ENCODE measurements around the gene MXD1. TPM values are rescaled to one million over a fixed set of nuclear protein-coding genes. Genes with fewer than 3 reads are reported as not detected.

The MXD1 gene
- total and polyA plus RNA-seq, 8 donors: 1.5 to 8.6 (median 5.0) TPM

DNA sequence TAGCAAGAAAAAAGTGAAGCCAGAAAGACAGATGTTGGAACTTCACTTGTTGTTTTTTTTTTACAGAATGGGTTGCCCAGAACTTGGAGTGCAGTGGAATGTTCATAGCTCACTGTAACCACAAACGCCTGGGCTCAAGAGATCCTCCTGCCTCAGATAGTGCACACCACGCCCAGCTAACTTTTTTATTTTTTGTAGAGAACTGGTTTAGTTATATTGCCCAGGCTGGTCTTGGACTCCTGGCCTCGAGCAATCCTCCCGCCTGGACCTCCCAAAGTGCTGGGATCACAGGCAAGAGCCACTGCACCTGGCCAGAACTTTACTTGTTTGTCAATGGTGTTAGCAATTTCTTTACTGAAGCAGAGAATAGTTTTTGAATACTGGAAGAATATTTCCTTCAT is 58.4 kb downstream of the MXD1 start:
- TF ChIP-seq, protein P1, sequence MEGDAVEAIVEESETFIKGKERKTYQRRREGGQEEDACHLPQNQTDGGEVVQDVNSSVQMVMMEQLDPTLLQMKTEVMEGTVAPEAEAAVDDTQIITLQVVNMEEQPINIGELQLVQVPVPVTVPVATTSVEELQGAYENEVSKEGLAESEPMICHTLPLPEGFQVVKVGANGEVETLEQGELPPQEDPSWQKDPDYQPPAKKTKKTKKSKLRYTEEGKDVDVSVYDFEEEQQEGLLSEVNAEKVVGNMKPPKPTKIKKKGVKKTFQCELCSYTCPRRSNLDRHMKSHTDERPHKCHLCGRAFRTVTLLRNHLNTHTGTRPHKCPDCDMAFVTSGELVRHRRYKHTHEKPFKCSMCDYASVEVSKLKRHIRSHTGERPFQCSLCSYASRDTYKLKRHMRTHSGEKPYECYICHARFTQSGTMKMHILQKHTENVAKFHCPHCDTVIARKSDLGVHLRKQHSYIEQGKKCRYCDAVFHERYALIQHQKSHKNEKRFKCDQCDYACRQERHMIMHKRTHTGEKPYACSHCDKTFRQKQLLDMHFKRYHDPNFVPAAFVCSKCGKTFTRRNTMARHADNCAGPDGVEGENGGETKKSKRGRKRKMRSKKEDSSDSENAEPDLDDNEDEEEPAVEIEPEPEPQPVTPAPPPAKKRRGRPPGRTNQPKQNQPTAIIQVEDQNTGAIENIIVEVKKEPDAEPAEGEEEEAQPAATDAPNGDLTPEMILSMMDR (IDR thresholded peaks at IDR 0.05): no peak
- 70 to 73% methylated on average over 4 of the region's 4 CpGs for WGBS, 2 donors
- no peak for DNase-seq
- H3K4me1 ChIP-seq: no peaks in the 10 kb centered on the region
- H3K4me3 ChIP-seq: no peak overlapping the region
- H3K36me3 ChIP-seq: no peaks in the 10 kb centered on the region
- ATAC-seq: no peak
- no peaks in the 10 kb centered on the region for H3K27me3 ChIP-seq
- H3K9me3 ChIP-seq: no peaks in the 10 kb centered on the region
- intact Hi-C loops (cut with DNase I): no loop called here
- H3K27ac ChIP-seq: no peak overlapping the region
- FAIRE-seq: no peak

DNA sequence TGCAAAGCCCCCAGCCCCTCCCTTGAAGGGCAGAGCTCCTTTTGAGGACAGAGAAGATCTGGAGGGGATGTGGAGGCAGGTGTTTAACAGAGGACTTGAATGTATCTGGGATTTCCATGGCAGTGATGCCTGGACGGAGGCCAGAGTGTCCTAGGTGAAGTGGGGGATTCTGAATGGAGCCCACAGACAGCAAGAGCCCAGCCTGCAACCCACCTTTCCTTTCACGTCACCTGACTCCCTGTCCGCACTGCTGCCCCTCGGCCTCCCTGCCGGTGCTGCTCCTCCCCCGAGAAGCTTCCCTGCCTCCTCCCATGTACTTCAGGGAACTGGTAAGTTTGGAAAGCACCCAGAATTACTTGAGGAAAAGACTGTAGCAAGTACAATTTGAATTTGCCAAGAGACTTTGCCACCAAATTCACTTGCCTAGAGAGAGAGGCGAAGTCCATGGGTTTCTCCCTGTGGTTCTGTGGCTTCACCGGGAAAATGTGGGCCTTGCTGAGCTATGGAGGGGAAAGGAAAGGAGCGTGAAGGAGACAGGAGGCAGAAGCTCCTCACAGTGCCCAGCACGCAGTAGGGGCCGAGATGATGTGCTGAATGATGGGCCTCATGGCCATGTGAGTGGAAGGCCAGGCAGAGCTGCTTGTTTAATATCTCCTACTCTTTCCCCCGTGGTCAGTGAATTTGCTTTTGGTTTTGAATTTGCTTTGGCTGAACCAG is 60.4 kb downstream of the MXD1 start:
- intact Hi-C loops (cut with DNase I): no loop called here

DNA sequence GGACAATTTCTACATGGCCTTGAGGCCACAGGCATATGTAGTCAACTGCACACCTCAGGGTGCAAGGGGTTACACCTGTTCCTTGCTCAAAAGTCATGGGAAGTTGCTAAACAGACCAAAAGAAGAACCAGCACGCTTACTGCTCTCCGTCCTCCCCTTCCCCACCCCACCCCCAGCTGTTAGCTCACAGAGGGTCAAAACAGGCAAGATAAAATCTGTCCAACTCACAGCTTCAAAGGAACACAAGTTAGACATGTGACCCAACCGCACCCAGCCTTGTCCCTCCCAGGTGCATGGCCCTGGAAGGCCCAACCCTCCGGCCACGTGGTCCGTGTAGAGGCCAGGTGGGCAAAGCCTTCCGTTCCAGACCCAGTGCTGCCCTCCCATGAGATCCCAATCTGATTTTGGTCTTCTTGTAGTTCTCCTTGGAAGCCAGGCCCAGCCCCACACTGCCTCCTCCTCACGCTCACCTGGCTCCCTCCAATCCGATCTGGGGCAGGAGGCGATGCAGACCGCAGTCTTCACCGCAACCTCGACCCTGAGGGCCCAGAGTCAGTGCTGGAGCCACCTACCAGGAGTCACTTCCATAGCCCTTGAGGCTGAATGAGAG is 61.0 kb downstream of the MXD1 start:
- WGBS, 2 donors: 84 to 86% methylated on average over 13 of the region's 13 CpGs
- no peak overlapping the region for H3K4me3 ChIP-seq
- DNase-seq: no peak
- H3K27me3 ChIP-seq: no peaks in the 10 kb centered on the region
- no peaks in the 10 kb centered on the region for H3K4me1 ChIP-seq
- no peak for FAIRE-seq
- no peaks in the 10 kb centered on the region for H3K9me3 ChIP-seq
- intact Hi-C loops (cut with DNase I): no loop called here
- TF ChIP-seq, protein P1 (IDR thresholded peaks at IDR 0.05): no peak
- peak overlapping the region in 1 of 4 donors; percentile 12 for H3K27ac ChIP-seq
- ATAC-seq: no peak
- H3K36me3 ChIP-seq: no peaks in the 10 kb centered on the region

More for the DNA sequence above, 60.4 kb downstream of the MXD1 start:
- ATAC-seq (no peak), DNase-seq (no peak), FAIRE-seq (no peak)
- TF ChIP-seq, protein P1 (IDR thresholded peaks at IDR 0.05): no peak
- H3K4me3 ChIP-seq: no peak overlapping the region
- H3K9me3 ChIP-seq: no peaks in the 10 kb centered on the region
- H3K27me3 ChIP-seq: no peaks in the 10 kb centered on the region
- H3K27ac ChIP-seq: no peak overlapping the region
- no peaks in the 10 kb centered on the region for H3K4me1 ChIP-seq
- no peaks in the 10 kb centered on the region for H3K36me3 ChIP-seq
- WGBS, 2 donors: 85 to 86% methylated on average over 12 of the region's 12 CpGs

DNA sequence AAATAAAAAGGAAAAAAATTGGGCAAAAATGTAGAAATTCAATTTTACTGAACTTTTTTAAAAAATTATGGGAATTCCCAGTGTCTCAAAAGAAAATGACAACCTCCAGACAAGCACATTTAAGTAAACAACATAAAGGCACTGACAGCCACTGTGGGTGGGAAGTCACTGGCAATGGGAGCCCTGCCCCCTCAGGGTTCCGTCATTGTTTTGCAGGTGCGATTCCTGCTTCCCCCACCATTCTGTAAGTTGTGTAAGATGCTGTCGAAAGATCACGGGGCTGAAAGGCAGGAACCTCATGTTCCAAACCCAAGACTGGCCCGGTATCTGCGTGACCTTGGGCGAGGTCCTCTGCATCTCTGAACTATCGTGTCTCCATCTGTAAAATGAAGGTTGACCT is 62.3 kb downstream of the MXD1 start:
- ATAC-seq (no peak), FAIRE-seq (no peak), DNase-seq (no peak)
- no peaks in the 10 kb centered on the region for H3K9me3 ChIP-seq
- TF ChIP-seq, protein P1 (IDR thresholded peaks at IDR 0.05): no peak
- intact Hi-C loops (cut with DNase I): no loop called here
- 89% methylated on average over 8 of the region's 8 CpGs for WGBS, 2 donors
- no peak overlapping the region for H3K4me3 ChIP-seq
- no peak overlapping the region for H3K27ac ChIP-seq
- H3K36me3 ChIP-seq: no peaks in the 10 kb centered on the region
- no peaks in the 10 kb centered on the region for H3K4me1 ChIP-seq
- H3K27me3 ChIP-seq: no peaks in the 10 kb centered on the region

DNA sequence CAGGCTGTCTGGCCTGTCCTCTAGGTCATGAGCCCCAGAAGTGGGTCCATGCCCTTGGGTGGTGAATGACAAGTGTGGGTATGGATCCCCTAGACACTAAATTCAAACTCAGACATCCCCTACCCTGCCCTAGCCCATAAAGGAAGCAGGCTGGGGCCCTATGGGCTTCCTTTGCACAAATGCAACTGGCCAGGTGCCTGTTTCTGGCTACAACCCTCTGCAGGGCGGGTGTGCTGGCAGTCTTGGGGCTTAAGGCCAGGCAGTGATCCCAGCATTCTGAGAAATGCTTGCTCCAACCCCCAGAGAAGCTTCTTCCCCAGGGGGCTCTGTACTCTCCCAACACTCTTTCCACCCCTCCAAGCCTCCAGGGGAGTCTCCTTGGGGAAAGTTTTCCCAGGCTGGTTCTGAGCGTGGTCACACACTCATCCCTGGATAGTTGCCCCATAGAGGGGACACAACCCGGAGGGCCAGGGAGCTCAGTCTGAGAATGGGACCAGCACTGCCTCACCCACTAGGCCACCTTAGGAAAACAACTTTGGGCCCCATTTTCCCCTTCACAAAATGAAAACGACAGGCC is 63.1 kb downstream of the MXD1 start:
- ATAC-seq (no peak), DNase-seq (no peak), FAIRE-seq (no peak)
- H3K4me1 ChIP-seq: no peaks in the 10 kb centered on the region
- H3K27me3 ChIP-seq: no peaks in the 10 kb centered on the region
- no peaks in the 10 kb centered on the region for H3K9me3 ChIP-seq
- intact Hi-C loops (cut with DNase I): no loop called here
- no peak overlapping the region for H3K4me3 ChIP-seq
- H3K36me3 ChIP-seq: no peaks in the 10 kb centered on the region
- WGBS, 2 donors: 85 to 86% methylated on average over 4 of the region's 4 CpGs
- TF ChIP-seq, protein P1 (IDR thresholded peaks at IDR 0.05): no peak
- H3K27ac ChIP-seq: no peak overlapping the region
